ENCODE results near the gene C2CD4D.

GRCh38 chr1:151860504-151861187 lies 21.0 kb upstream of the C2CD4D start:
- TF ChIP-seq POLR2AphosphoS5 (IDR thresholded peaks at IDR 0.05; ENCODE audit: low read depth, low read length) (no peak), REST (IDR thresholded peaks at IDR 0.05; ENCODE audit: insufficient read depth in 1 of 2, low read depth in 2 of 2, low read length in 2 of 2) (no peak), SIN3A (IDR thresholded peaks at IDR 0.05; ENCODE audit: borderline replicate concordance, insufficient read depth, low read length) (no peak), FOXP2 (optimal IDR thresholded peaks at IDR 0.05; ENCODE audit: borderline replicate concordance, extremely low read depth, extremely low read length, insufficient read depth) (no peak), TAF1 (IDR thresholded peaks at IDR 0.05; ENCODE audit: borderline replicate concordance, insufficient read depth, low read length) (no peak)
